GM19372 (cell line): ENCODE measurements around the gene PLEKHA6.

Experiments
- ATAC-seq: cut with Tn5 transposase; IDR thresholded peaks from one replicate; pipeline ENCODE4 v1.9.1; 2021; ENCODE audit warnings: mild to moderate bottlenecking, low read depth, moderate library complexity; ENCODE audit not compliant: unreplicated experiment

Gene PLEKHA6

GRCh38 chr1:204219971-204220616 lies 139.6 kb downstream of the PLEKHA6 start:
- no peak for ATAC-seq

- ATAC-seq = no peak
These were observed 141.2 kb downstream of the PLEKHA6 start for GRCh38 chr1:204218552-204218951.

- no peak for ATAC-seq
These were observed 142.1 kb downstream of the PLEKHA6 start for GRCh38 chr1:204217648-204218000.

GRCh38 chr1:204216880-204217647 lies 142.7 kb downstream of the PLEKHA6 start:
- no peak for ATAC-seq

GRCh38 chr1:204216236-204216635 lies 143.5 kb downstream of the PLEKHA6 start:
- no peak for ATAC-seq

GRCh38 chr1:204213668-204214662 lies 145.8 kb downstream of the PLEKHA6 start, which contains the start of gene GOLT1A:
Gene GOLT1A (minus strand): TSS chr1:204213988. CDS start chr1:204213906, 82 bp downstream.
- peak; percentile 76 for ATAC-seq

GRCh38 chr1:204212715-204213114 lies 147.0 kb downstream of the PLEKHA6 start:
- no peak for ATAC-seq

GRCh38 chr1:204211046-204211445 lies 148.7 kb downstream of the PLEKHA6 start:
- ATAC-seq = no peak

GRCh38 chr1:204207136-204207616 lies 152.6 kb downstream of the PLEKHA6 start:
- no peak for ATAC-seq

- ATAC-seq = no peak
These were observed 153.6 kb downstream of the PLEKHA6 start for GRCh38 chr1:204206121-204206520.

- no peak for ATAC-seq
These were observed 154.2 kb downstream of the PLEKHA6 start for GRCh38 chr1:204205486-204205885.

- ATAC-seq = no peak
These were observed 154.8 kb downstream of the PLEKHA6 start for GRCh38 chr1:204204944-204205343.

- ATAC-seq = no peak
These were observed 156.4 kb downstream of the PLEKHA6 start for GRCh38 chr1:204203206-204203767.

- no peak for ATAC-seq
These were observed 157.2 kb downstream of the PLEKHA6 start for GRCh38 chr1:204202481-204202880.

- no peak for ATAC-seq
These were observed 158.2 kb downstream of the PLEKHA6 start for GRCh38 chr1:204201348-204202040.

GRCh38 chr1:204199579-204199978 lies 160.2 kb downstream of the PLEKHA6 start:
- ATAC-seq = no peak

- ATAC-seq = no peak
These were observed 161.1 kb downstream of the PLEKHA6 start for GRCh38 chr1:204198348-204199340.

GRCh38 chr1:204197068-204197467 lies 162.7 kb downstream of the PLEKHA6 start:
- no peak for ATAC-seq
